ENCODE measurements around the gene GH2.
"Not testable (repeated sequence)": the region's sequence is repeated elsewhere in the genome, so short reads cannot be mapped to it uniquely, and the experiment has no call there.

DNA sequence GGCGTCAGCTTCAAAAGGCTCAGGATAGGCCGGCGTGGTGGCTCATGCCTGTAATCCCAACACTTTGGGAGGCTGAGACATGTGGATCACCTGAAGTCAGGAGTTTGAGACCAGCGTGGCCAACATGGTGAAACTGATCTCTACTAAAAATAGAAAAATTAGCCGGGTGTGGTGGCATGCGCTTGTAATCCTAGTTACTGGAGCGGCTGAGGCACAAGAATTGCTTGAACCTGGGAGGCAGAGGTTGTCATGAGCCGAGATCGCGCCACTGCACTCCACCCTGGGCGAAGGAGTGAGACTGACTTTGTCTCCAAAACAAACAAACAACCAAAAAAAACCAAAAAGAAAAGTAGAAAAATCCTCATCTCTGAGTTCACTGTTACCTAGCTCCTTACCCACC lies 3.4 kb upstream of the GH2 start:
- not testable (repeated sequence) for TF ChIP-seq CTBP1 (IDR thresholded peaks at IDR 0.05; ENCODE audit: borderline replicate concordance); SP1 (IDR thresholded peaks at IDR 0.05); FOXM1 (IDR thresholded peaks at IDR 0.05; ENCODE audit: borderline replicate concordance)
